Fibroblast of peridontal ligament (primary cell): ENCODE results near the gene PTEN.
"Not testable (repeated sequence)": the region's sequence is repeated elsewhere in the genome, so short reads cannot be mapped to it uniquely, and the experiment has no call there.

Experiments used
- DNase-seq: peaks from one replicate; pipeline ENCODE4 v3.0.0-alpha.2; 2010; ENCODE audit errors: extremely low read depth

Gene PTEN

GRCh38 chr10:87845624-87845998 lies 17.8 kb upstream of the PTEN start:
- DNase-seq: peak; percentile 2

GRCh38 chr10:87846023-87846422 lies 17.4 kb upstream of the PTEN start:
- peak; percentile 70 for DNase-seq

GRCh38 chr10:87846711-87847110 lies 16.7 kb upstream of the PTEN start:
- not testable (repeated sequence) for DNase-seq

- peak; percentile 28 for DNase-seq
Measured at GRCh38 chr10:87847550-87847949, 15.9 kb upstream of the PTEN start.

DNA sequence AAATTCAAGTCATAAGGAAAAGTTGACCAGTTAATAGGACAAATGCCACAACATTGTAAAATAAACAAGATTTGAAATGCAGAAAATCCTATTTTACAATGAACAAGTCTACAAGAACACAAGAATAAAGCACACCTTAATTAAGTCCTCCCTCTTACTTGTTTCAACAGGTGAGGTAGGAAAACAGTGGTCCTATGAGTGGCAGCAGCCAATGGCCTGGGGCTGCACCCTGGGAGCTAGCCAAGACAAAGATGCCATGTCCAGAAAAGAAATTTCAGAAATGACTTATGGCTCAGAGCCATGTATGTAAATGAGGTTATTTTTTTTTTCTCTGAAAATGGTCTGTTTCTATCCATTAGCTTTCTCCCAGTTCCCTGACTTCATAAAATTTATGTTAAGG lies 14.4 kb upstream of the PTEN start:
- DNase-seq: no peak

- DNase-seq: peak; percentile 75
Measured at GRCh38 chr10:87850742-87851205, 12.7 kb upstream of the PTEN start.

DNA sequence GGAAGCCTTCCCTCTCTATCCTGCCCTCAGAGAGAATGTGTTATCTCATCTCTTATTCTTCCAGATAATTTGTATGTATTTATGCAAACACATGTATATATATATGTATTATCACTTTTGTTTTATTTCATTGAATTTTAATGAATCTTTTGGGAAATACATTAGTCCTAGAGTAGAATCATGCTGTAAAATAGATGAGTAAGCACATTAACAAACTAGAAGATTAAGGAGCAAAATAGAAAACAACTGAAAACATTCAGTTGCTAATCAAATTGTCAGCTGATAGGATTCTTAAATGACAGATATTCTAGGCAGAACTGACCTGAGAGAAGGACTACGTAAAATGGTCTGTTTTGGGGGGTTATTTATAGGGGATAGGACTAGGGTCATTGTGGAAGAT lies 11.3 kb upstream of the PTEN start:
- no peak for DNase-seq

DNA sequence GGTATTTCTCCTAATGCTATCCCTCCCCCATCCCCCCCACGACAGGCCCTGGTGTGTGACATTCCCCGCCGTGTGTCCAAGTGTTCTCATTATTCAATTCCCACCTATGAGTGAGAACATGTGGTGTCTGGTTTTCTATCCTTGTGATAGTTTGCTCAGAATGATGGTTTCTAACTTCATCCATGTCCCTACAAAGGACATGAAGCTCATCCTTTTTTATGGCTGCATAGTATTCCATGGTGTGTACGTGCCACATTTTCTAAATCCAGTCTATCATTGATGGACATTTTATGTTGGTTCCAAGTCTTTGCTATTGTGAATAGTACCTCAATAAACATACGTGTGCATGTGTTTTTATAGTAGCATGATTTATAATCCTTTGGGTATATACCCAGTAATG lies 8.2 kb upstream of the PTEN start:
- DNase-seq: not testable (repeated sequence)

- not testable (repeated sequence) for DNase-seq
Measured at GRCh38 chr10:87855665-87856064, 7.8 kb upstream of the PTEN start.

DNA sequence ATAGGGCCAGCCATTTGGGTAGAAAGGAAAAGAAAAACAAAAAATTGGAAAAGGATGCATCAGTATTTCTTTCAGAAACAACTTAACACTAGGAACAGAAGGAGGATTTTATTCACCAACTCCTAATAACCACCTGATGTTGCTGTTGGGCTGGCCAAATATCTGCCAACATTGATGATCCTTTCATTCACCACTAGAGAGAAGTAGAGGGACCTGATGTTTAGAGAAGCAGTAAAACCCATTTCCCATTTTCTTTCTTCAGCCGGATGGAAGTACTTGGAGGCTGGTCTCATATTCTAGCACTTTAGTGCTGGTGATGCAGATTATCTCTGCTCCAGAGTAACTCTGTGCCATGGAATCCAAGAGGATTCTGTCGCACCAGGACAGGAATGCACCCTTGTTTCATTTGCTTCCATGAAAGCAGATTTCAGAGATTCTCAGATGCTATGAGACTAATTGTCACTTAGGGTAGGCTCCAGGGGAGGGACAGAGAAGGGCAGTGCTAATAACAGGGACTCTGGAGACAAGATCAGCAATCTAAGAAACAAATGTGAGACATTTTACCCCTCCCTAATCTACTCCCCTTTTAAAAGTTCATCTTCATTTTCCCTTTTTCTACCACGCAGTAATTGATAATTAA lies 3.1 kb upstream of the PTEN start:
- DNase-seq: peak; percentile 87

GRCh38 chr10:87860816-87861403 lies 2.5 kb upstream of the PTEN start:
- peak; percentile 18 for DNase-seq

GRCh38 chr10:87861566-87861952 lies 1.9 kb upstream of the PTEN start:
- peak; percentile 61 for DNase-seq

DNA sequence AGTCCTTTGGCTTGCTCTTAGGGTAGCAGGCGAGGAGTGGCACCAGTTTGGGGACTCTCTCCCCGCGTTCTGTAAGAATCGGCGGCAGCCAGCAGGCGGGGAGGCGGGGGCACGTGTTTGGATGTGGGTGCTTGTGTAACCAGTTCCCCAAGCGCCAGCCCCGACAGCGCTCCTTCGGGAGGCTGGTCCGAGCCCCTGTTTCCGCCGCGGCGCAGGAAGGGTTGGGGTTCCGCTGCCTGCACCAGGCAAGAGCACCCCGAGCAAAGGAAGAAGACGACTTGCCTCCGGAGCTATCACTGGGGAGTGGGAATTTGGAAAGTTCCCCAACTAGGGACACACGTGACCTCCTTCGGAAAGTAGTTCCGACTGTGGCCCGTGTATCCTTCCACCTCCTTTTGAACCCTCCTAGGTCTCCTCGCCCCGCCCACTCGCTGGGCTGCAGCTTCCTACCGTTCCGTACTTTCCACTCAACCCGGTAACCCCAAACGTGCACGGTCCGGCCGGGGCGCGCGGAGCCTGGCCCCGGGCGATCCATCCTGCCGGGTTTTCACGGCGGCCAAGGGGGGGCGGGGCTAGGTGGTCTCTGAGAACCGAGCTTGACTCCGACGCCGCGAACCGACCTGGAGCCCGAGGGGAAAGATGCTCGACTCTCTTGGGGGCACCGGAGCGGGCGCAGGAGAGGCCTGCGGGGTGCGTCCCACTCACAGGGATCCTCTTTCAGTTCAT lies 1.3 kb upstream of the PTEN start:
- peak; percentile 98 for DNase-seq

GRCh38 chr10:87862679-87863052 lies 759 bp upstream of the PTEN start:
- no peak for DNase-seq

DNA sequence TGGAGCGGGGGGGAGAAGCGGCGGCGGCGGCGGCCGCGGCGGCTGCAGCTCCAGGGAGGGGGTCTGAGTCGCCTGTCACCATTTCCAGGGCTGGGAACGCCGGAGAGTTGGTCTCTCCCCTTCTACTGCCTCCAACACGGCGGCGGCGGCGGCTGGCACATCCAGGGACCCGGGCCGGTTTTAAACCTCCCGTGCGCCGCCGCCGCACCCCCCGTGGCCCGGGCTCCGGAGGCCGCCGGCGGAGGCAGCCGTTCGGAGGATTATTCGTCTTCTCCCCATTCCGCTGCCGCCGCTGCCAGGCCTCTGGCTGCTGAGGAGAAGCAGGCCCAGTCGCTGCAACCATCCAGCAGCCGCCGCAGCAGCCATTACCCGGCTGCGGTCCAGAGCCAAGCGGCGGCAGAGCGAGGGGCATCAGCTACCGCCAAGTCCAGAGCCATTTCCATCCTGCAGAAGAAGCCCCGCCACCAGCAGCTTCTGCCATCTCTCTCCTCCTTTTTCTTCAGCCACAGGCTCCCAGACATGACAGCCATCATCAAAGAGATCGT lies 598 bp downstream of the PTEN start:
- peak; percentile 11 for DNase-seq

DNA sequence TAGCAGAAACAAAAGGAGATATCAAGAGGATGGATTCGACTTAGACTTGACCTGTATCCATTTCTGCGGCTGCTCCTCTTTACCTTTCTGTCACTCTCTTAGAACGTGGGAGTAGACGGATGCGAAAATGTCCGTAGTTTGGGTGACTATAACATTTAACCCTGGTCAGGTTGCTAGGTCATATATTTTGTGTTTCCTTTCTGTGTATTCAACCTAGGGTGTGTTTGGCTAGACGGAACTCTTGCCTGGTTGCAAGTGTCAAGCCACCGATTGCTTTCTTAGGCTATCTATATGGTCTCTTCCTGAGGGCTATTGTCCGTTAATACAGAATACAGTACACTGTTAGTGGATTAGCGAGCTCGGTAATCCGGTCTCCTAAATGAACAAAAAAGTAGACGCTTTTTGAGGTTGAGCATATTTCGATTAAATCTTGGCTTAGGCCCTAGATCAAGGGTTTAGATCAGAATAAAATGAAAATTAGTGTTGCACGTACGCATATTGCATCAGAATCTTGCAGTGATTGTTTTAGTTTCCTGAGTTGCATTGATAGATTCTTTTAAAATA lies 1.2 kb downstream of the PTEN start:
- peak; percentile 42 for DNase-seq

GRCh38 chr10:87865241-87865881 lies 1.9 kb downstream of the PTEN start:
- DNase-seq: peak; percentile 18

GRCh38 chr10:87866412-87866974 lies 3.1 kb downstream of the PTEN start:
- peak; percentile 11 for DNase-seq

DNA sequence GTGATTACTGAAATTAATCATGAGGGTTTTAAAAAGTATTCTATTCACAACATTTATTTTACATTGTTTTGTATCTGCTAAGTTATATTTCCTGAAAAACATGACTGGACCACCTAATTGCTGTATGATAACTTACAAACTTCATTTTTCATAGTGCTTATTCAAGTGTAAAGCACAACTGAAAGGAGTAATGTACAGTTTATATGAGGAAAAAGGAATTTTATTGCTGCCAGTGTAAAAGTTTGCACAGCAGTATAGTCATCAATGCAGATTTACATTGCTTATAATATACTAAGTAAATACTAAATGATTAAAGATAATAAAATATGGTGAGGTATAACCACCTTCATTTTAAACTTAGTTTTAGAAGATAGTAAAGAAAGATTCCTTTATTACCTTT lies 4.0 kb downstream of the PTEN start:
- DNase-seq: peak; percentile 13

GRCh38 chr10:87868277-87868676 lies 4.9 kb downstream of the PTEN start:
- DNase-seq: peak; percentile 22

DNA sequence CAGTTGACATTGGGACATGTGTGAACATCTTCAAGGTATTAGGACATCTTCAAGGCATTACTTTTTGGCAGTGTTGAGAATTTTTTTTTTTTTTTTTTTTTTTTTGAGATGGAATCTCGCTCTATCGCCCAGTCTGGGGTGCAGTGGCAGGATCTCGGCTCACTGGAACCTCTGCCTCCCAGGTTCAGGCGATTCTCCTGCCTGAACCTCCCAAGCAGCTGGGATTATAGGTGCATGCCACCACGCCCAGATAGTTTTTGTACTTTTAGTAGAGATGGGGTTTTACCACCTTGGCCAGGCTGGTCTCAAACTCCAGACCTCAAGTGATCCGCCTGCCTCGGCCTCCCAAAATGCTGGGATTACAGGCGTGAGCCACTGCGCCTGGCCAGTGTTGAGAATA lies 5.7 kb downstream of the PTEN start:
- not testable (repeated sequence) for DNase-seq
